GM21367 (cell line): Measurements from ENCODE around the gene MAPK14.

Experiments used
- ATAC-seq: cut with Tn5 transposase; IDR thresholded peaks from one replicate; pipeline ENCODE4 v1.9.1; 2021; ENCODE audit not compliant: unreplicated experiment

Gene MAPK14

GRCh38 chr6:36132246-36132895 is 104.8 kb downstream of the MAPK14 start:
- no peak for ATAC-seq

GRCh38 chr6:36133148-36133547 is 105.5 kb downstream of the MAPK14 start:
- no peak for ATAC-seq

DNA sequence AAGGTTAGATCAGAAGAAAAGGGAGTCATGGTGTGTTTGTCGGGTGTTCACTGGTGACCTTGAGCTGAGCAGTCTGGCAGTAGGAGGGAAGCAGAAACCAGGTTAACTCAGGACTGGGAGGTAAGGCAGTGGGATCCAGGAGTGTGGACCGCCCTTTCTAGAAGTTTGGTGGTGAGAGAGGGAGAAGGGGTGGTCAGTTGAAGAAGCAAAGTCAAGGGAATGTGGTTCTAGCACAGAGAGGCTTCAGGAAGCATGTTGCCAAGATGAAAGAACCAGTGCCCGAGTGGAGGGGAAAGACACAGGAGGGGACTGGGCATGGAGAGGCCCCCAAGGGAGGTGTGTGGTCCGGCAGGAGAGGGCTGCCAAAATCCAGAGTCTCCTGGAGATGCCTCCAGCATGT is 106.3 kb downstream of the MAPK14 start:
- ATAC-seq, result no peak

- no peak for ATAC-seq
Observed at GRCh38 chr6:36135053-36135731, 107.6 kb downstream of the MAPK14 start.

DNA sequence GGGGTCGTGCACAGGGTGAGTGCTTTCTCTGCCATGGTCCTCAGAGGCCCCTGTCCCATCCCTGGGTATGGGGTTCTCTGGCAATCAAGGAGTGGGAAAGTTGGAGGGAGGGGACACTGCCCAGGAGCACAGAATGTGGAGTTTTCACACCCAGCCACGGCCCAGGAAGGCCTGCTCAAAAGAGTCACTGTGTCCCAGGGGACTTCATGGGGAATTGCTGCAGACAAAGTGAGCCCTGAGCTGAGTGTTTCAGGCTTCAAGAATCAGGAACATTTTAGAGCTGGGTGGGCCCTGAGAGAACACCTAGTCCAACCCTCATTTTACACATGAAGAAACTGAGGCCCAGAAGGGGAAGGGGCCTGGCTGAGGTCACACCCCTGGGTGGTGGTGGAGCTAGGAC is 108.4 kb downstream of the MAPK14 start:
- ATAC-seq, result no peak

- no peak for ATAC-seq
Observed at GRCh38 chr6:36136551-36136950, 108.9 kb downstream of the MAPK14 start.

DNA sequence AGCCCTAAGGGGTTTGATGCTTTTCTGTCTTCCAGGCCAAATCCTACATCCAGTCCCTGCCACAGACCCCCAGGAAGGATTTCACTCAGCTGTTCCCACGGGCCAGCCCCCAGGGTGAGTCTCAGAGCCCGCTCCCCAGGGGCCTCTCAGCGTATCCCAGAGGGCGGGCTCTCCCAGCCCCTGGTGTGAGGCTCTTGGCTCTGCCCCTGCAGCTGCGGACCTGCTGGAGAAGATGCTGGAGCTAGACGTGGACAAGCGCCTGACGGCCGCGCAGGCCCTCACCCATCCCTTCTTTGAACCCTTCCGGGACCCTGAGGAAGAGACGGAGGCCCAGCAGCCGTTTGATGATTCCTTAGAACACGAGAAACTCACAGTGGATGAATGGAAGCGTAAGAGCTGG is 111.1 kb downstream of the MAPK14 start:
- ATAC-seq, result no peak

DNA sequence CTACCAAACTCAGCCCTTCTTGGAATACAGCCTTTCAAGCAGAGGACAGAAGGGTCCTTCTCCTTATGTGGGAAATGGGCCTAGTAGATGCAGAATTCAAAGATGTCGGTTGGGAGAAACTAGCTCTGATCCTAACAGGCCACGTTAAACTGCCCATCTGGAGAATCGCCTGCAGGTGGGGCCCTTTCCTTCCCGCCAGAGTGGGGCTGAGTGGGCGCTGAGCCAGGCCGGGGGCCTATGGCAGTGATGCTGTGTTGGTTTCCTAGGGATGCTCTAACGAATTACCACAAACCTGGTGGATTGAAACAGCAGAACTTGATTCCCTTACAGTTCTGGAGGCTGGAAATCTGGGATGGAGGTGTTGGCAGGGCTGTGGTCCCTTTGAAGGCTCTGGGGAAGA is 111.8 kb downstream of the MAPK14 start:
- ATAC-seq, result no peak

- no peak for ATAC-seq
Observed at GRCh38 chr6:36139991-36140710, 112.5 kb downstream of the MAPK14 start.

DNA sequence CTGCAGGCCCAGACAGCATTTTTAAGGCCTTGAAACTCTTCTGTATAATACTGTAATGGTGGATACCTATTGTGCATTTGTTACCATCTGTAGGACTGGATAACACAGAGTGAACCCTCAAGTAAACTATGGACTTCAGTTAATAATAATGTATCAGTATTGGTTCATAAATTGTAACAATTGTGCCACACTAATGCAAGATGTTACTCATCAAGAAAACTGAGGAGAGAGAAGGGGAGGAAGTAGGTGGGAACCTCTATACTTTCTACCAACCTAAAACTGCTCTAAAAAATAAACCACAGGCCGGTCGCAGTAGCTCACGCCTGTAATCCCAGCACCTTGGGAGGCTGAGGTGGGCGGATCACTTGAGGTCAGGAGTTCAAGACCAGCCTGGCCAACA is 113.5 kb downstream of the MAPK14 start:
- no peak for ATAC-seq

DNA sequence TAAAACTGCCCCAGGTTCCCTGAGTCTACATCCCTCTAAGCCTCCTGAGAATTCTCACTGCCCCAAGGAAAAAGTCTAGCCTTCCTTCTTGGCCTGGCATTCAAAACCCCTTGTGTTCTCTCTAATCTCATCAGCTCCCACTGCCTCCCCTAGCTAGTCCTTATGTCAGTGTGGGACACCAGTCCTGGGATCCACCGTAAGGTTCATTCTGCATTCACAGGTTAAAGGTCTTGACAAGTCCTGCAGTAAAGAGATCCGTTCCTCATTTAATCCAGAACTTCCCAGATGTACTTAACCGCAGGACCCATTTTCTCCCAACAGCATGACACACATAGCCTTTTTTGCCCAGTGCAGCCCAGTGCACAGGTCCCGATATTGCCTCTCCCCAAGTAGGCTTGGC is 114.4 kb downstream of the MAPK14 start:
- no peak for ATAC-seq

GRCh38 chr6:36142971-36143838 is 115.6 kb downstream of the MAPK14 start:
- ATAC-seq, result no peak

GRCh38 chr6:36145495-36145894 is 117.9 kb downstream of the MAPK14 start:
- no peak for ATAC-seq

DNA sequence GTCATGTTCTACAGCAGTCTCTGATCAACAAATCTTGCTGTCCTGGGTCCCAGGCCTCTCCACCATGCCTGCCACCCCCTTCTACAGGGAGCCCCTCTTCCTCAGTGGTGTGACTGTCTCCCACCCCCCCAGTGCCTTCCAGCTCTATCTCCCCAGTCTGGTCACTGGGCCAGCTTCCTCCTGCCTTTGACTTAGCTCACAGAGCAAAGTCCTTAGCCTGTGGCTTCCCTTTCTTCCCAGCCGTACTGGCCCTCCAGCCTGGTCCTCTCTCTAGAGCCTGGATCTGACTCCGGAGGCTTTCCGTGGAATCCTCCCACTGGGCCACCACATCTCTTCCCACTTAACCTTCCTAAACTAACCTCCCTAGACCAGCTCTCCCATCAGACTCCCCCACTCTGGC is 119.7 kb downstream of the MAPK14 start:
- ATAC-seq, result no peak

DNA sequence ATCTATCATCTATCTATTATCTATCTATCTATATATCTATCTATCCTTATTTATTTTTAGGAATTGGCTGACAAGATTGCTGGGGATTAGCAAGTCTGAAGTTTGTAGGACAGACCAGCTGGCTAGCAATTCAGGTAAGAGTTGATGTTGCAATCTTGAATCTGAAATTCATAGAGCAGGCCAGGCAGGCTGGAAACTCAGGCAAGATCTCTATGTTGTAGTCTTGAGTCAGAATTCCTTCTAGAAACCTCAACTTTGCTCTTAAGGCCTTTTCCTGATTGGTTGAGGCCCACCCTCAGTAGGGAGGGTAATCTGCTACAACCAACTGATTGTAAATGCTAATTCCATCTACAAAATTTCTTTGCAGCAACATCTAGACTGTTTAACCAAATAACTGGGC is 121.9 kb downstream of the MAPK14 start:
- ATAC-seq, result no peak

- no peak for ATAC-seq
Observed at GRCh38 chr6:36150283-36150682, 122.7 kb downstream of the MAPK14 start.

DNA sequence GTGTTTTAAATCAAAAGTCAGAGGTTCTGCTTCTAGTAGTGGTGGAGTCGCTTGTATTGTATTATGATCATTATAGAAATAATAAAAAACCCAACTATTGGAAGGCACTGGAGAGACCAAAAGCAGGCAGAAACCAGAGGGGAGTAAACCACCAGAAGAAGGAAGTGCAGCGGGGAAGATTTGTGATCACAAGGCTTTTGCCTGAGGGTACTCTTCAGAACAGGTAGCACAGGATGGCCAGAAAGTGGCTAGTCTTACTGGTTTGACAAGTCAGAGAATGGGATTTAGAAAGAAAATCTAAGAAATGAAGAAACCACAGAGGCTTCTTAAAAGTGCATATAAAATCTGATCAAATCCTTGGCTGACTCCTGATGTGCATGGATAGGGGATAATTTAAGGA is 126.7 kb downstream of the MAPK14 start:
- no peak for ATAC-seq

GRCh38 chr6:36155662-36156061 is 128.1 kb downstream of the MAPK14 start:
- ATAC-seq, result no peak

DNA sequence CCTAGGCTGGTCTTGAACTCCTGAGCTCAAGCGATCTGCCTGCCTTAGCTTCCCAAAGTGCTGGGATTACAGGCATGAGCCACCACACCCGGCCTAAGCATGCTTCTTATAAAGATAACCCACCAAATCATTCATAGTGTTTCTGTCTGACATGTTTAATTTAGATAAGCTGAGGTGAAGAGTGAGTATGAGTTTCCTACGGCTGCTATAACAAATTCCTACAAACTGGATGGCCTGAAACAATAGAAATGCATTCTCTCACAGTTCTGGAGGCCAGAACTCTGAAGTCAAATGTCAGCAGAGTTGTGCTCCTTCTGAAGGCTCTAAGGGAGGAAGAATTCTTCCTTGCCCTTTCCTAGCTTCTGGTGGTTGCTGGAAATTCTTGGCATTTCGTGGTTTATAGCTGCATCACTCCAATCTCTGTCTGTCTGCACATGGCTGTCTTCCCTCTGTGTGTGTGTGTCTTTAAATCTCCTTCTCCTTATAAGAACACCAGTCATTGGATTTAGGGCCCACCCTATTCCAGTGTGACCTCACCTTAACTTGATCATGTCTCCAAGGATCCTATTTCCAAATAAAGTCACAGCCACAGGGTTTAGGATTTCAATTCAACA is 132.6 kb downstream of the MAPK14 start:
- ATAC-seq, result no peak
